LNCAP (cell line): ENCODE results near the gene CPEB3.

Source experiments
- CTCF ChIP-seq: fragments of 450-650 bp; IDR thresholded peaks from 2 replicates; pipeline ENCODE4 v1.5.1; 2017; ENCODE audit warnings: mild to moderate bottlenecking

CPEB3 gene

GRCh38 chr10:92112462-92112861 lies 178.4 kb downstream of the CPEB3 start:
- no peak for TF ChIP-seq CTCF

GRCh38 chr10:92111336-92111939 lies 179.4 kb downstream of the CPEB3 start:
- TF ChIP-seq CTCF = no peak

- TF ChIP-seq CTCF = no peak
These were observed 180.7 kb downstream of the CPEB3 start for GRCh38 chr10:92110039-92110794.

GRCh38 chr10:92108747-92109146 lies 182.1 kb downstream of the CPEB3 start:
- no peak for TF ChIP-seq CTCF

- no peak for TF ChIP-seq CTCF
These were observed 182.8 kb downstream of the CPEB3 start for GRCh38 chr10:92108120-92108519.

- no peak for TF ChIP-seq CTCF
These were observed 187.3 kb downstream of the CPEB3 start for GRCh38 chr10:92103376-92104090.

GRCh38 chr10:92102601-92103213 lies 188.2 kb downstream of the CPEB3 start:
- no peak for TF ChIP-seq CTCF
